ENCODE results near the gene CAMK2D.

- TF ChIP-seq, protein P1, sequence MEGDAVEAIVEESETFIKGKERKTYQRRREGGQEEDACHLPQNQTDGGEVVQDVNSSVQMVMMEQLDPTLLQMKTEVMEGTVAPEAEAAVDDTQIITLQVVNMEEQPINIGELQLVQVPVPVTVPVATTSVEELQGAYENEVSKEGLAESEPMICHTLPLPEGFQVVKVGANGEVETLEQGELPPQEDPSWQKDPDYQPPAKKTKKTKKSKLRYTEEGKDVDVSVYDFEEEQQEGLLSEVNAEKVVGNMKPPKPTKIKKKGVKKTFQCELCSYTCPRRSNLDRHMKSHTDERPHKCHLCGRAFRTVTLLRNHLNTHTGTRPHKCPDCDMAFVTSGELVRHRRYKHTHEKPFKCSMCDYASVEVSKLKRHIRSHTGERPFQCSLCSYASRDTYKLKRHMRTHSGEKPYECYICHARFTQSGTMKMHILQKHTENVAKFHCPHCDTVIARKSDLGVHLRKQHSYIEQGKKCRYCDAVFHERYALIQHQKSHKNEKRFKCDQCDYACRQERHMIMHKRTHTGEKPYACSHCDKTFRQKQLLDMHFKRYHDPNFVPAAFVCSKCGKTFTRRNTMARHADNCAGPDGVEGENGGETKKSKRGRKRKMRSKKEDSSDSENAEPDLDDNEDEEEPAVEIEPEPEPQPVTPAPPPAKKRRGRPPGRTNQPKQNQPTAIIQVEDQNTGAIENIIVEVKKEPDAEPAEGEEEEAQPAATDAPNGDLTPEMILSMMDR (conservative IDR thresholded peaks at IDR 0.05; ENCODE audit: low read depth in 2 of 2): no peak
- TF ChIP-seq STAT1 (IDR thresholded peaks at IDR 0.05; ENCODE audit: unreplicated experiment): no peak
- TF ChIP-seq, protein P2, sequence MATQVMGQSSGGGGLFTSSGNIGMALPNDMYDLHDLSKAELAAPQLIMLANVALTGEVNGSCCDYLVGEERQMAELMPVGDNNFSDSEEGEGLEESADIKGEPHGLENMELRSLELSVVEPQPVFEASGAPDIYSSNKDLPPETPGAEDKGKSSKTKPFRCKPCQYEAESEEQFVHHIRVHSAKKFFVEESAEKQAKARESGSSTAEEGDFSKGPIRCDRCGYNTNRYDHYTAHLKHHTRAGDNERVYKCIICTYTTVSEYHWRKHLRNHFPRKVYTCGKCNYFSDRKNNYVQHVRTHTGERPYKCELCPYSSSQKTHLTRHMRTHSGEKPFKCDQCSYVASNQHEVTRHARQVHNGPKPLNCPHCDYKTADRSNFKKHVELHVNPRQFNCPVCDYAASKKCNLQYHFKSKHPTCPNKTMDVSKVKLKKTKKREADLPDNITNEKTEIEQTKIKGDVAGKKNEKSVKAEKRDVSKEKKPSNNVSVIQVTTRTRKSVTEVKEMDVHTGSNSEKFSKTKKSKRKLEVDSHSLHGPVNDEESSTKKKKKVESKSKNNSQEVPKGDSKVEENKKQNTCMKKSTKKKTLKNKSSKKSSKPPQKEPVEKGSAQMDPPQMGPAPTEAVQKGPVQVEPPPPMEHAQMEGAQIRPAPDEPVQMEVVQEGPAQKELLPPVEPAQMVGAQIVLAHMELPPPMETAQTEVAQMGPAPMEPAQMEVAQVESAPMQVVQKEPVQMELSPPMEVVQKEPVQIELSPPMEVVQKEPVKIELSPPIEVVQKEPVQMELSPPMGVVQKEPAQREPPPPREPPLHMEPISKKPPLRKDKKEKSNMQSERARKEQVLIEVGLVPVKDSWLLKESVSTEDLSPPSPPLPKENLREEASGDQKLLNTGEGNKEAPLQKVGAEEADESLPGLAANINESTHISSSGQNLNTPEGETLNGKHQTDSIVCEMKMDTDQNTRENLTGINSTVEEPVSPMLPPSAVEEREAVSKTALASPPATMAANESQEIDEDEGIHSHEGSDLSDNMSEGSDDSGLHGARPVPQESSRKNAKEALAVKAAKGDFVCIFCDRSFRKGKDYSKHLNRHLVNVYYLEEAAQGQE (IDR thresholded peaks at IDR 0.05; ENCODE audit: unreplicated experiment): no peak
- no peak for TF ChIP-seq POLR2AphosphoS5 (IDR thresholded peaks at IDR 0.05; ENCODE audit: low read depth)
- TF ChIP-seq NANOG (IDR thresholded peaks at IDR 0.05; ENCODE audit: borderline replicate concordance): no peak
- TF ChIP-seq ZNF114 (CRISPR knock-in tag; IDR thresholded peaks at IDR 0.05): no peak
Measured at GRCh38 chr4:113738251-113738650, 23.3 kb downstream of the CAMK2D start.
